Measurements from ENCODE around the gene TEX13D. TPM values are rescaled to one million over a fixed set of nuclear protein-coding genes. Genes with fewer than 3 reads are reported as not detected.

Gene TEX13D
- total RNA-seq, 2 donors from 2014 or later = 1.9 TPM; not detected in 1

- no peaks in the 10 kb centered on the region for H3K36me3 ChIP-seq
- H3K27me3 ChIP-seq (replicated peaks; ENCODE audit: insufficient read depth) = no peaks in the 10 kb centered on the region
- H3K4me3 ChIP-seq = no peak overlapping the region
- intact Hi-C loops (cut with DNase I) = no loop called here
- no peaks in the 10 kb centered on the region for H3K4me1 ChIP-seq (replicated peaks)
- DNase-seq (ENCODE audit: low spot score) = no peak
- H3K27ac ChIP-seq = no peak overlapping the region
- no peaks in the 10 kb centered on the region for H3K9me3 ChIP-seq
- WGBS = 69% methylated on average over 4 of the region's 4 CpGs
- TF ChIP-seq CTCF (IDR thresholded peaks at IDR 0.05) (no peak), POLR2A (IDR thresholded peaks at IDR 0.05) (no peak), POLR2AphosphoS5 (IDR thresholded peaks at IDR 0.05) (no peak)
Measured at GRCh38 chrX:124383354-124383753, 50.9 kb downstream of the TEX13D start.

GRCh38 chrX:124386401-124386800 lies 53.9 kb downstream of the TEX13D start:
- H3K36me3 ChIP-seq = no peaks in the 10 kb centered on the region
- no peak for DNase-seq (ENCODE audit: low spot score)
- H3K27me3 ChIP-seq (replicated peaks; ENCODE audit: insufficient read depth) = no peaks in the 10 kb centered on the region
- H3K27ac ChIP-seq = no peak overlapping the region
- 90% methylated on average over 6 of the region's 6 CpGs for WGBS
- H3K4me1 ChIP-seq (replicated peaks) = no peaks in the 10 kb centered on the region
- H3K9me3 ChIP-seq = no peaks in the 10 kb centered on the region
- intact Hi-C loops (cut with DNase I) = no loop called here
- no peak overlapping the region for H3K4me3 ChIP-seq
- TF ChIP-seq POLR2A (IDR thresholded peaks at IDR 0.05) = no peak
- no peak for TF ChIP-seq CTCF (IDR thresholded peaks at IDR 0.05)
- no peak for TF ChIP-seq POLR2AphosphoS5 (IDR thresholded peaks at IDR 0.05)

Small RNAs within 50 kb of the gene (small RNA-seq; reads per million reads assigned to genes)
- 0 reads per million in 2 donors for gene AL022718.1

Other genes with a start within 250 kb of the TEX13D start
- under 1 TPM in 1 of 2 donors, not detected in 1; 0.09 TPM for gene SH2D1A, start 13.9 kb downstream of the TEX13D start, total RNA-seq

Measured in prostate gland (tissue), 2 donors.